ENCODE data around the gene C5. TPM values are rescaled to one million over a fixed set of nuclear protein-coding genes. Genes with fewer than 3 reads are reported as not detected.

The C5 gene
- total RNA-seq, 4 donors from 2014 or later, result 1.2 to 8.6 (median 2.1) TPM

DNA sequence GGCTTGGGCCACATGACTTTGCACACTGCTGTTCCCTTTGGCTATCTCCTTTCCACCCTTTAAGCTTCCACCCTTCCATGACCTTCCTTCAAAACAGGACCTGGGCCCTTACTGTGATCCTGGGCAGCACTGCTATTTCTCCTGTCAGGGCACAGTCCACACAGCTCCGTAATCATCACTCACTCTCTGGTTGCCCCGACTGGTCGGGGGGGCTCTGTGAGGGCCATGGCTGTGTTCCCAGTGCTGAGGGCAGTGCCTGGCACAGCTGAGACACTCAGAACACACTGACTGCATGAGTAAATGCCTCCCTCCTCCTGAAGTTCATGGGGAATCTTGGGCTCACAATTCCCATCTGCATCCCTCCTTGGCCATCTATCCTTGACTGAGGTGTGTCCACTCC is 135.7 kb downstream of the C5 start:
- peaks cover 0 to 6% (median 0%) of the 10 kb centered on the region in 3 donors for H3K36me3 ChIP-seq
- H3K4me3 ChIP-seq, result no peak overlapping the region
- no peak for DNase-seq
- H3K4me1 ChIP-seq, result peaks cover 0 to 17% (median 0%) of the 10 kb centered on the region in 4 donors
- H3K27me3 ChIP-seq, result no peaks in the 10 kb centered on the region
- TF ChIP-seq POLR2A (IDR thresholded peaks at IDR 0.05), result no peak
- TF ChIP-seq, protein P1, sequence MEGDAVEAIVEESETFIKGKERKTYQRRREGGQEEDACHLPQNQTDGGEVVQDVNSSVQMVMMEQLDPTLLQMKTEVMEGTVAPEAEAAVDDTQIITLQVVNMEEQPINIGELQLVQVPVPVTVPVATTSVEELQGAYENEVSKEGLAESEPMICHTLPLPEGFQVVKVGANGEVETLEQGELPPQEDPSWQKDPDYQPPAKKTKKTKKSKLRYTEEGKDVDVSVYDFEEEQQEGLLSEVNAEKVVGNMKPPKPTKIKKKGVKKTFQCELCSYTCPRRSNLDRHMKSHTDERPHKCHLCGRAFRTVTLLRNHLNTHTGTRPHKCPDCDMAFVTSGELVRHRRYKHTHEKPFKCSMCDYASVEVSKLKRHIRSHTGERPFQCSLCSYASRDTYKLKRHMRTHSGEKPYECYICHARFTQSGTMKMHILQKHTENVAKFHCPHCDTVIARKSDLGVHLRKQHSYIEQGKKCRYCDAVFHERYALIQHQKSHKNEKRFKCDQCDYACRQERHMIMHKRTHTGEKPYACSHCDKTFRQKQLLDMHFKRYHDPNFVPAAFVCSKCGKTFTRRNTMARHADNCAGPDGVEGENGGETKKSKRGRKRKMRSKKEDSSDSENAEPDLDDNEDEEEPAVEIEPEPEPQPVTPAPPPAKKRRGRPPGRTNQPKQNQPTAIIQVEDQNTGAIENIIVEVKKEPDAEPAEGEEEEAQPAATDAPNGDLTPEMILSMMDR (IDR thresholded peaks at IDR 0.05), result no peak
- H3K9me3 ChIP-seq, result no peaks in the 10 kb centered on the region
- H3K27ac ChIP-seq, result peak overlapping the region in 1 of 4 donors; percentile 2

DNA sequence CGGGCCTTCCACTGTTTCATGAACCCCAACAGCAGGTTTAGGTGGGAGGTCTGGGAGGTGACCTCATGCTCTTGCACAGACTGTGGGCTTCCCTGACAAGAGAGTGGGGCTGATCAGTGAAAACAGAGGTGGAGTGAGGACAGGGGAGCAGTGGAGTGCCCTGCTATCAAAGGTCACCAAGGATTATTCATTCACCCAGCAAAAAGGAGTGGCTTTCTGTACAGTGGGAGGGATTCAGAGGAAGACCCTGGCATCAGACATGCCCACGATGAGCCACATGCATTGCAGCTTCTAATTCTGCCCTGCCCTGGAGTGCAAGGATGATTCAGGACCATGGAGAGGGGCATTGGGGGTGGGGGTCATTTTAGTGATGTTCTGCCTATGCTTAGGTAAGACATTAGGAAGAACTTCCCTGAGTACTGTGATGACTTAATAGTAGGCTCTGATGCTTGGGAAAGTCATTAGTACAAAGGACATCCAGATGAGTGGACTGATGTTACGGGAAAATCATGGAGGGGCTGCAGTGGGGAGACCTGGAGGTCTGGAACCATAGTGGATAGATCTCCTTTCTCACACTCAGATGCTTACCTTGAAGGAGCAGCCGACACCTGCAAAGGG is 136.3 kb downstream of the C5 start:
- no peak overlapping the region for H3K27ac ChIP-seq
- no peak for DNase-seq
- H3K9me3 ChIP-seq, result no peaks in the 10 kb centered on the region
- H3K27me3 ChIP-seq, result no peaks in the 10 kb centered on the region
- H3K4me1 ChIP-seq, result peaks cover 0 to 16% (median 0%) of the 10 kb centered on the region in 4 donors
- TF ChIP-seq, protein P1 (IDR thresholded peaks at IDR 0.05), result no peak
- TF ChIP-seq POLR2A (IDR thresholded peaks at IDR 0.05), result no peak
- H3K36me3 ChIP-seq, result peaks cover 0 to 6% (median 0%) of the 10 kb centered on the region in 3 donors
- H3K4me3 ChIP-seq, result no peak overlapping the region

DNA sequence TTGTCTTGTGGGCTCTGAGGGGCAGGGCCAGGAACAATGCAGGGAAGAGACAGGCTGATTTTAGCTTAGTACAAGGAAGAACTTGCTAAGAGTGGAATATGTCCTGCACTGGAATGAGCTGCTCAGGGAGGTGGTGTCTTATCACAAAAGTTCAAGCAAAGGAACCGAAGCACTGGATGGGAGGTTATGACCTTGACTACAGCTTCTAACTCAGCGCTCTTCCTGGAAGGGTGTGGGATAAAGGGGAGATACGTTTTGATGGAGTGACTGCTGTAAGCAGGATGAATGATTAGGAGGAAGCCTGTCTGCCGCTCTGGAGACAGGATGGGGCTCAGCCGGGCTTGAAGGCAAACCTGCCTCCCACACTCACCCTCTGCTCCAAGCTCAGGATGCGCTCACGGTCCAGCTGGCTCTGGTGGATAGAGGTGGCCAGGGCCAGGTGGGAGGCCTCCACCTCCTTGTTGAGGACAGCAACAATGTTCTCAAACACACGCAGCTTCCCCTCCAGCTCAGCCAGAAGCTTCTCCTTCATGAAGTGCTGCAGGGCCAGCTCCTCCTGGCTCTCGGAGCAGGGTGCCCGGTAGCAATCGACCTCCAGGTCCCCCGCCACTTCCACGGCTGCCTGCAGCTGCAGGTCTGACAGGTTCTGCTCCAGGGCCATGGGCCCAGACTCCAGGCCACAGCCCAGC is 137.0 kb downstream of the C5 start:
- no peaks in the 10 kb centered on the region for H3K9me3 ChIP-seq
- no peak for DNase-seq
- no peaks in the 10 kb centered on the region for H3K27me3 ChIP-seq
- no peak overlapping the region for H3K4me3 ChIP-seq
- H3K4me1 ChIP-seq, result peaks cover 0 to 13% (median 0%) of the 10 kb centered on the region in 4 donors
- TF ChIP-seq, protein P1 (IDR thresholded peaks at IDR 0.05), result no peak
- no peak for TF ChIP-seq POLR2A (IDR thresholded peaks at IDR 0.05)
- no peak overlapping the region for H3K27ac ChIP-seq
- H3K36me3 ChIP-seq, result peaks cover 0 to 6% (median 0%) of the 10 kb centered on the region in 3 donors

DNA sequence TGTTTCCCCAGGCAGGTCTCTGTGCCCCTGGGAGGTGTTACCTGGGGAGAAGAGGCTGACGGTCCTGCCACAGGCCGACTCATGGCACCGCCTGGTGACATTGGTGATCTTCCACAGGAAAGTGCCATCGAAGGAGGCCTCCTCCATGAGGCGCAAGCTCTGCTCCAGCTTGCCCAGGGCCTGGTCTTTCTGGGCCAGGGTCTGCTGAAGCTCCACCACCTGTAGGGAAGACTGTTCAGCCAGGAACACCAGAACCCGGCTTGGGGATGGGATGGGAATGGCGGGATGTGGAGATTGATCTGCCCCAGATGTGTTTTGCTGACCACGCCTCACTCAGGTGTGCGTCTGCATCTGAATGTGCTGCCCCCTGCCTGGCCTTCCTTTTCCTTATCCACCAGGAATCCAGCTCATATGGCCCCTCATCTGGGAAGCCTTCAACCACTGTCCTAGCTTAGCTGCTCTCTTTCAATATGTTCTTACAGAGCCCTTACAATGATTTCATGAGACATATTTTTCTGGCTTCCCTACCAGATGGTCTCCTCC is 138.7 kb downstream of the C5 start:
- Histone ChIP-seq H3K4me1 (peaks cover 0 to 6% (median 0%) of the 10 kb centered on the region in 4 donors), H3K9me3 (no peaks in the 10 kb centered on the region), H3K27ac (no peak overlapping the region), H3K27me3 (no peaks in the 10 kb centered on the region), H3K36me3 (peaks cover 0 to 6% (median 0%) of the 10 kb centered on the region in 3 donors), H3K4me3 (no peak overlapping the region)
- DNase-seq, result no peak
- no peak for TF ChIP-seq POLR2A (IDR thresholded peaks at IDR 0.05)
- TF ChIP-seq, protein P1 (IDR thresholded peaks at IDR 0.05), result no peak

DNA sequence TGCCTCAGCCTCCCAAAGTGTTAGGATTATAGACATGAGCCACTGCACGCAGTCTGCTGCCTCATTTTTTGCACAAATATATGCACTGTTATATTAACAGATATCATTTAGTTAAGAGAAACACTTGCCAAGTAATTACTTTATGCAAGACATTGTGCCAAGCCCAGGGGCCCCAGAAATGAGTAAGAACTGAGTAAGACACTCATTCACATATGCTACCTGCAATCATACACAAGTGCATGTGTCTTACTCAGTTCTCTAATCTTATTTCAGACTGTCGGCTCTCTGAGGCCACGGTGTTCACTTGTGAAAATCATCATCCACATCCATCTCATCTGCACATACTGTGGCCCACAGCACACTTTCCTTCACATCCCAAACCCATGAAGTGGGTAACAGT is 139.4 kb downstream of the C5 start:
- Histone ChIP-seq H3K27ac (peak overlapping the region in 1 of 4 donors; percentile 43), H3K9me3 (no peaks in the 10 kb centered on the region), H3K36me3 (peaks cover 0 to 6% (median 0%) of the 10 kb centered on the region in 3 donors), H3K4me1 (peaks cover 0 to 6% (median 0%) of the 10 kb centered on the region in 4 donors), H3K4me3 (no peak overlapping the region), H3K27me3 (no peaks in the 10 kb centered on the region)
- TF ChIP-seq, protein P1 (IDR thresholded peaks at IDR 0.05), result no peak
- TF ChIP-seq POLR2A (IDR thresholded peaks at IDR 0.05), result no peak
- no peak for DNase-seq

All from Peyer's patch (tissue), 4 donors.